ENCODE data around the gene SORCS2. TPM values are rescaled to one million over a fixed set of nuclear protein-coding genes. Genes with fewer than 3 reads are reported as not detected.

The SORCS2 gene
- polyA plus RNA-seq, 1 donor (not counting 4 experiments of a cell fraction or from before 2014, with no cell fraction given): 0.09 TPM

- TF ChIP-seq CTCF (optimal IDR thresholded peaks at IDR 0.05 in 1 of 3, IDR thresholded peaks at IDR 0.05 in 1 of 3, conservative IDR thresholded peaks at IDR 0.05 in 1 of 3; ENCODE audit: extremely low read depth in 1 of 3, insufficient read depth in 2 of 3, low read length in 3 of 3): no peak
- TF ChIP-seq EZH2 (IDR thresholded peaks at IDR 0.05; ENCODE audit: low read length): no peak
- Histone ChIP-seq H3K79me2 (ENCODE audit: control insufficient read depth, insufficient read depth, low read length) (no peaks in the 10 kb centered on the region), H3K36me3 (ENCODE audit: control insufficient read depth in 2 of 2, extremely low read depth in 1 of 2, insufficient read depth in 2 of 2, low read length in 2 of 2) (no peaks in the 10 kb centered on the region), H3K27ac (ENCODE audit: control insufficient read depth, insufficient read depth, low read length) (no peak overlapping the region), H3K9me3 (ENCODE audit: control insufficient read depth, low read depth, low read length) (no peaks in the 10 kb centered on the region), H3K9ac (ENCODE audit: control insufficient read depth, extremely low read depth, insufficient read depth, low read length) (no peak overlapping the region), H4K20me1 (ENCODE audit: control insufficient read depth, extremely low read depth, insufficient read depth, low read length) (no peaks in the 10 kb centered on the region), H3K4me3 (ENCODE audit: control insufficient read depth in 2 of 3, extremely low read depth in 1 of 3, insufficient read depth in 2 of 3, low read depth in 1 of 3, low read length in 3 of 3) (no peak overlapping the region), H3K4me2 (ENCODE audit: control insufficient read depth, extremely low read depth, insufficient read depth, low read depth, low read length) (no peak overlapping the region), H3K27me3 (ENCODE audit: control insufficient read depth, extremely low read depth, insufficient read depth, low read length) (no peaks in the 10 kb centered on the region), H3K4me1 (ENCODE audit: control insufficient read depth, extremely low read depth, insufficient read depth, low read length) (peaks cover 32% of the 10 kb centered on the region), H3K9me1 (ENCODE audit: control insufficient read depth, extremely low read depth, insufficient read depth, low read length) (no peaks in the 10 kb centered on the region), H2AFZ (ENCODE audit: control insufficient read depth, low read length) (no peak overlapping the region)
- dilution Hi-C loops (cut with MboI; ENCODE audit: extremely low pct_ligation_motif_present, low sequenced_read_pairs): no loop called here
- no peak for DNase-seq (ENCODE audit: low read depth, low spot score)
- no peak for FAIRE-seq
Observed at GRCh38 chr4:7652906-7653305, 460.6 kb downstream of the SORCS2 start.

- FAIRE-seq: no peak
- DNase-seq (ENCODE audit: low read depth, low spot score): no peak
- no peak overlapping the region for H3K4me3 ChIP-seq (ENCODE audit: control insufficient read depth in 2 of 3, extremely low read depth in 1 of 3, insufficient read depth in 2 of 3, low read depth in 1 of 3, low read length in 3 of 3)
- no peaks in the 10 kb centered on the region for H3K9me3 ChIP-seq (ENCODE audit: control insufficient read depth, low read depth, low read length)
- TF ChIP-seq EZH2 (IDR thresholded peaks at IDR 0.05; ENCODE audit: low read length): no peak
- no peak for TF ChIP-seq CTCF (optimal IDR thresholded peaks at IDR 0.05 in 1 of 3, IDR thresholded peaks at IDR 0.05 in 1 of 3, conservative IDR thresholded peaks at IDR 0.05 in 1 of 3; ENCODE audit: extremely low read depth in 1 of 3, insufficient read depth in 2 of 3, low read length in 3 of 3)
- no peaks in the 10 kb centered on the region for H3K27me3 ChIP-seq (ENCODE audit: control insufficient read depth, extremely low read depth, insufficient read depth, low read length)
- no peaks in the 10 kb centered on the region for H3K79me2 ChIP-seq (ENCODE audit: control insufficient read depth, insufficient read depth, low read length)
- dilution Hi-C loops (cut with MboI; ENCODE audit: extremely low pct_ligation_motif_present, low sequenced_read_pairs): no loop called here
- H4K20me1 ChIP-seq (ENCODE audit: control insufficient read depth, extremely low read depth, insufficient read depth, low read length): no peaks in the 10 kb centered on the region
- H3K4me1 ChIP-seq (ENCODE audit: control insufficient read depth, extremely low read depth, insufficient read depth, low read length): peaks cover 32% of the 10 kb centered on the region
- H2AFZ ChIP-seq (ENCODE audit: control insufficient read depth, low read length): no peak overlapping the region
- H3K36me3 ChIP-seq (ENCODE audit: control insufficient read depth in 2 of 2, extremely low read depth in 1 of 2, insufficient read depth in 2 of 2, low read length in 2 of 2): no peaks in the 10 kb centered on the region
- no peak overlapping the region for H3K4me2 ChIP-seq (ENCODE audit: control insufficient read depth, extremely low read depth, insufficient read depth, low read depth, low read length)
- no peak overlapping the region for H3K9ac ChIP-seq (ENCODE audit: control insufficient read depth, extremely low read depth, insufficient read depth, low read length)
- no peak overlapping the region for H3K27ac ChIP-seq (ENCODE audit: control insufficient read depth, insufficient read depth, low read length)
- H3K9me1 ChIP-seq (ENCODE audit: control insufficient read depth, extremely low read depth, insufficient read depth, low read length): no peaks in the 10 kb centered on the region
Observed at GRCh38 chr4:7653510-7654369, 461.4 kb downstream of the SORCS2 start.

All from keratinocyte (primary cell).